ENCODE measurements around the gene SSBP3.

SSBP3 gene

GRCh38 chr1:54220004-54220811 lies 186.0 kb downstream of the SSBP3 start:
- Histone ChIP-seq H2BK12ac (ENCODE audit: low read length in 2 of 2) (peak overlapping the region; percentile 30 to 85), H3K23ac (ENCODE audit: low read length in 2 of 2) (peak overlapping the region in 1 of 2 experiments; percentile 19), H3K9ac (ENCODE audit: low read length) (peak overlapping the region; percentile 75), H3K14ac (ENCODE audit: low read length in 2 of 2) (peak overlapping the region in 1 of 2 experiments; percentile 57), H2AFZ (ENCODE audit: low read depth, low read length) (no peak overlapping the region), H3K4me3 (ENCODE audit: insufficient read depth in 1 of 2, low read depth in 1 of 2, low read length in 2 of 2) (peak overlapping the region in 1 of 2 experiments; percentile 65), H4K8ac (ENCODE audit: low read length) (peak overlapping the region; percentile 15), H3K27ac (ENCODE audit: low read length, poor library complexity, severe bottlenecking) (no peak overlapping the region), H4K91ac (ENCODE audit: low read length) (no peak overlapping the region), H2BK5ac (ENCODE audit: low read depth, low read length, poor library complexity, severe bottlenecking) (no peak overlapping the region), H3K27me3 (ENCODE audit: control insufficient read depth in 1 of 2, insufficient read depth in 1 of 2, low read length in 2 of 2) (no peaks in the 10 kb centered on the region), H3K36me3 (ENCODE audit: control insufficient read depth in 1 of 2, insufficient read depth in 2 of 2, low read depth in 1 of 2, low read length in 2 of 2) (peaks cover 47 to 81% of the 10 kb centered on the region in 2 experiments), H3K79me1 (replicated peaks; ENCODE audit: low read length, poor library complexity, severe bottlenecking) (peaks cover 7% of the 10 kb centered on the region), H3K4me1 (ENCODE audit: control insufficient read depth, insufficient read depth, low read depth, low read length) (peaks cover 17% of the 10 kb centered on the region), H2BK15ac (ENCODE audit: low read depth, poor library complexity, severe bottlenecking) (no peak overlapping the region), H3K4ac (ENCODE audit: low read depth in 1 of 2, low read length in 2 of 2) (peak overlapping the region in 1 of 2 experiments; percentile 76), H3K18ac (ENCODE audit: low read depth in 1 of 2, low read length in 2 of 2) (peak overlapping the region in 1 of 2 experiments; percentile 16), H3K4me2 (ENCODE audit: low read length, poor library complexity, severe bottlenecking) (no peak overlapping the region), H3K9me3 (ENCODE audit: control insufficient read depth, low read length) (no peaks in the 10 kb centered on the region), H2BK120ac (ENCODE audit: low read depth, low read length) (no peak overlapping the region), H2AK5ac (ENCODE audit: low read length, severe bottlenecking) (no peak overlapping the region)
- 70% methylated on average over 18 of the region's 18 CpGs for WGBS
- peak; percentile 79 for DNase-seq

GRCh38 chr1:54219688-54220003 lies 186.5 kb downstream of the SSBP3 start:
- 72% methylated on average over 3 of the region's 3 CpGs for WGBS
- no peak overlapping the region for H3K27ac ChIP-seq (ENCODE audit: low read length, poor library complexity, severe bottlenecking)
- no peak overlapping the region for H3K14ac ChIP-seq (ENCODE audit: low read length in 2 of 2)
- H3K4ac ChIP-seq (ENCODE audit: low read depth in 1 of 2, low read length in 2 of 2), result no peak overlapping the region
- no peak overlapping the region for H3K4me2 ChIP-seq (ENCODE audit: low read length, poor library complexity, severe bottlenecking)
- H2BK15ac ChIP-seq (ENCODE audit: low read depth, poor library complexity, severe bottlenecking), result no peak overlapping the region
- H3K79me1 ChIP-seq (replicated peaks; ENCODE audit: low read length, poor library complexity, severe bottlenecking), result peaks cover 7% of the 10 kb centered on the region
- peaks cover 51 to 85% of the 10 kb centered on the region in 2 experiments for H3K36me3 ChIP-seq (ENCODE audit: control insufficient read depth in 1 of 2, insufficient read depth in 2 of 2, low read depth in 1 of 2, low read length in 2 of 2)
- H2BK5ac ChIP-seq (ENCODE audit: low read depth, low read length, poor library complexity, severe bottlenecking), result no peak overlapping the region
- H3K9me3 ChIP-seq (ENCODE audit: control insufficient read depth, low read length), result no peaks in the 10 kb centered on the region
- no peak overlapping the region for H4K8ac ChIP-seq (ENCODE audit: low read length)
- no peak for DNase-seq
- H2AK5ac ChIP-seq (ENCODE audit: low read length, severe bottlenecking), result no peak overlapping the region
- no peaks in the 10 kb centered on the region for H3K27me3 ChIP-seq (ENCODE audit: control insufficient read depth in 1 of 2, insufficient read depth in 1 of 2, low read length in 2 of 2)
- no peak overlapping the region for H2BK120ac ChIP-seq (ENCODE audit: low read depth, low read length)
- peak overlapping the region; percentile 75 for H3K9ac ChIP-seq (ENCODE audit: low read length)
- H3K4me1 ChIP-seq (ENCODE audit: control insufficient read depth, insufficient read depth, low read depth, low read length), result peaks cover 17% of the 10 kb centered on the region
- no peak overlapping the region for H2AFZ ChIP-seq (ENCODE audit: low read depth, low read length)
- H3K18ac ChIP-seq (ENCODE audit: low read depth in 1 of 2, low read length in 2 of 2), result peak overlapping the region in 1 of 2 experiments; percentile 50
- no peak overlapping the region for H3K23ac ChIP-seq (ENCODE audit: low read length in 2 of 2)
- no peak overlapping the region for H4K91ac ChIP-seq (ENCODE audit: low read length)
- no peak overlapping the region for H2BK12ac ChIP-seq (ENCODE audit: low read length in 2 of 2)
- peak overlapping the region in 1 of 2 experiments; percentile 65 for H3K4me3 ChIP-seq (ENCODE audit: insufficient read depth in 1 of 2, low read depth in 1 of 2, low read length in 2 of 2)

- DNase-seq, result peak; percentile 67
- H3K4me3 ChIP-seq (ENCODE audit: insufficient read depth in 1 of 2, low read depth in 1 of 2, low read length in 2 of 2), result peak overlapping the region in 1 of 2 experiments; percentile 65
- peaks cover 17% of the 10 kb centered on the region for H3K4me1 ChIP-seq (ENCODE audit: control insufficient read depth, insufficient read depth, low read depth, low read length)
- no peak overlapping the region for H3K14ac ChIP-seq (ENCODE audit: low read length in 2 of 2)
- peak overlapping the region in 1 of 2 experiments; percentile 59 for H3K18ac ChIP-seq (ENCODE audit: low read depth in 1 of 2, low read length in 2 of 2)
- H3K4ac ChIP-seq (ENCODE audit: low read depth in 1 of 2, low read length in 2 of 2), result peak overlapping the region in 1 of 2 experiments; percentile 57
- no peak overlapping the region for H2BK5ac ChIP-seq (ENCODE audit: low read depth, low read length, poor library complexity, severe bottlenecking)
- no peak overlapping the region for H4K91ac ChIP-seq (ENCODE audit: low read length)
- peak overlapping the region; percentile 75 for H3K9ac ChIP-seq (ENCODE audit: low read length)
- H3K36me3 ChIP-seq (ENCODE audit: control insufficient read depth in 1 of 2, insufficient read depth in 2 of 2, low read depth in 1 of 2, low read length in 2 of 2), result peaks cover 55 to 83% of the 10 kb centered on the region in 2 experiments
- no peak overlapping the region for H2AK5ac ChIP-seq (ENCODE audit: low read length, severe bottlenecking)
- no peak overlapping the region for H3K4me2 ChIP-seq (ENCODE audit: low read length, poor library complexity, severe bottlenecking)
- 72% methylated on average over 9 of the region's 11 CpGs for WGBS
- peak overlapping the region; percentile 60 for H2BK15ac ChIP-seq (ENCODE audit: low read depth, poor library complexity, severe bottlenecking)
- no peak overlapping the region for H2BK120ac ChIP-seq (ENCODE audit: low read depth, low read length)
- no peaks in the 10 kb centered on the region for H3K9me3 ChIP-seq (ENCODE audit: control insufficient read depth, low read length)
- H3K23ac ChIP-seq (ENCODE audit: low read length in 2 of 2), result no peak overlapping the region
- H3K27me3 ChIP-seq (ENCODE audit: control insufficient read depth in 1 of 2, insufficient read depth in 1 of 2, low read length in 2 of 2), result no peaks in the 10 kb centered on the region
- no peak overlapping the region for H2AFZ ChIP-seq (ENCODE audit: low read depth, low read length)
- H3K79me1 ChIP-seq (replicated peaks; ENCODE audit: low read length, poor library complexity, severe bottlenecking), result peaks cover 8% of the 10 kb centered on the region
- H2BK12ac ChIP-seq (ENCODE audit: low read length in 2 of 2), result no peak overlapping the region
- H4K8ac ChIP-seq (ENCODE audit: low read length), result no peak overlapping the region
- H3K27ac ChIP-seq (ENCODE audit: low read length, poor library complexity, severe bottlenecking), result no peak overlapping the region
These were observed 187.1 kb downstream of the SSBP3 start for GRCh38 chr1:54218883-54219687.

- H2AK5ac ChIP-seq (ENCODE audit: low read length, severe bottlenecking), result no peak overlapping the region
- no peak overlapping the region for H2BK12ac ChIP-seq (ENCODE audit: low read length in 2 of 2)
- no peak overlapping the region for H3K27ac ChIP-seq (ENCODE audit: low read length, poor library complexity, severe bottlenecking)
- H4K8ac ChIP-seq (ENCODE audit: low read length), result no peak overlapping the region
- H2AFZ ChIP-seq (ENCODE audit: low read depth, low read length), result no peak overlapping the region
- no peak overlapping the region for H3K4ac ChIP-seq (ENCODE audit: low read depth in 1 of 2, low read length in 2 of 2)
- H3K4me2 ChIP-seq (ENCODE audit: low read length, poor library complexity, severe bottlenecking), result no peak overlapping the region
- H2BK120ac ChIP-seq (ENCODE audit: low read depth, low read length), result no peak overlapping the region
- no peak overlapping the region for H3K14ac ChIP-seq (ENCODE audit: low read length in 2 of 2)
- DNase-seq, result no peak
- H3K9ac ChIP-seq (ENCODE audit: low read length), result no peak overlapping the region
- no peak overlapping the region for H2BK15ac ChIP-seq (ENCODE audit: low read depth, poor library complexity, severe bottlenecking)
- over 99% methylated on average over 8 of the region's 9 CpGs for WGBS
- H3K9me3 ChIP-seq (ENCODE audit: control insufficient read depth, low read length), result no peaks in the 10 kb centered on the region
- H2BK5ac ChIP-seq (ENCODE audit: low read depth, low read length, poor library complexity, severe bottlenecking), result no peak overlapping the region
- peaks cover 84 to 87% of the 10 kb centered on the region in 2 experiments for H3K36me3 ChIP-seq (ENCODE audit: control insufficient read depth in 1 of 2, insufficient read depth in 2 of 2, low read depth in 1 of 2, low read length in 2 of 2)
- no peak overlapping the region for H3K18ac ChIP-seq (ENCODE audit: low read depth in 1 of 2, low read length in 2 of 2)
- H3K79me1 ChIP-seq (replicated peaks; ENCODE audit: low read length, poor library complexity, severe bottlenecking), result peaks cover 13% of the 10 kb centered on the region
- H3K23ac ChIP-seq (ENCODE audit: low read length in 2 of 2), result no peak overlapping the region
- H3K4me3 ChIP-seq (ENCODE audit: insufficient read depth in 1 of 2, low read depth in 1 of 2, low read length in 2 of 2), result no peak overlapping the region
- H4K91ac ChIP-seq (ENCODE audit: low read length), result no peak overlapping the region
- no peaks in the 10 kb centered on the region for H3K27me3 ChIP-seq (ENCODE audit: control insufficient read depth in 1 of 2, insufficient read depth in 1 of 2, low read length in 2 of 2)
- peaks cover 12% of the 10 kb centered on the region for H3K4me1 ChIP-seq (ENCODE audit: control insufficient read depth, insufficient read depth, low read depth, low read length)
These were observed 190.7 kb downstream of the SSBP3 start for GRCh38 chr1:54215523-54215922.

Data from mesenchymal stem cell (in vitro differentiated cells and primary cell).